IMR-90 (cell line): ENCODE measurements around the gene DDA1.

Experiments
- POLR2A ChIP-seq: IDR thresholded peaks from 2 replicates; pipeline ENCODE4 v1.6.1; 2012; ENCODE audit warnings: mild to moderate bottlenecking, low read depth, low read length
- TF ChIP-seq, protein P1 (sequence below): conservative IDR thresholded peaks from 2 replicates; pipeline ENCODE4 v1.5.1; 2012; ENCODE audit warnings: mild to moderate bottlenecking, low read depth, low read length, improper control_type of control experiment

GRCh38 chr19:17324357-17325114 lies 15.2 kb downstream of the DDA1 start:
- TF ChIP-seq, protein P1, sequence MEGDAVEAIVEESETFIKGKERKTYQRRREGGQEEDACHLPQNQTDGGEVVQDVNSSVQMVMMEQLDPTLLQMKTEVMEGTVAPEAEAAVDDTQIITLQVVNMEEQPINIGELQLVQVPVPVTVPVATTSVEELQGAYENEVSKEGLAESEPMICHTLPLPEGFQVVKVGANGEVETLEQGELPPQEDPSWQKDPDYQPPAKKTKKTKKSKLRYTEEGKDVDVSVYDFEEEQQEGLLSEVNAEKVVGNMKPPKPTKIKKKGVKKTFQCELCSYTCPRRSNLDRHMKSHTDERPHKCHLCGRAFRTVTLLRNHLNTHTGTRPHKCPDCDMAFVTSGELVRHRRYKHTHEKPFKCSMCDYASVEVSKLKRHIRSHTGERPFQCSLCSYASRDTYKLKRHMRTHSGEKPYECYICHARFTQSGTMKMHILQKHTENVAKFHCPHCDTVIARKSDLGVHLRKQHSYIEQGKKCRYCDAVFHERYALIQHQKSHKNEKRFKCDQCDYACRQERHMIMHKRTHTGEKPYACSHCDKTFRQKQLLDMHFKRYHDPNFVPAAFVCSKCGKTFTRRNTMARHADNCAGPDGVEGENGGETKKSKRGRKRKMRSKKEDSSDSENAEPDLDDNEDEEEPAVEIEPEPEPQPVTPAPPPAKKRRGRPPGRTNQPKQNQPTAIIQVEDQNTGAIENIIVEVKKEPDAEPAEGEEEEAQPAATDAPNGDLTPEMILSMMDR = no peak
- no peak for TF ChIP-seq POLR2A
